PC-9 (cell line): ENCODE measurements around the gene SCAPER.

Source experiments
- EZH2 ChIP-seq: fragments of 200-600 bp; sonication (generic); IDR thresholded peaks from 2 replicates; pipeline ENCODE4 v1.8.0; 2017; ENCODE audit warnings: antibody characterized with exemption, low read depth
- TF ChIP-seq, protein P1 (sequence below): fragments of 200-600 bp; sonication (generic); conservative IDR thresholded peaks from 2 replicates; pipeline ENCODE4 v1.6.1; 2017; ENCODE audit warnings: mixed run types, antibody characterized with exemption, mild to moderate bottlenecking, moderate library complexity

DNA sequence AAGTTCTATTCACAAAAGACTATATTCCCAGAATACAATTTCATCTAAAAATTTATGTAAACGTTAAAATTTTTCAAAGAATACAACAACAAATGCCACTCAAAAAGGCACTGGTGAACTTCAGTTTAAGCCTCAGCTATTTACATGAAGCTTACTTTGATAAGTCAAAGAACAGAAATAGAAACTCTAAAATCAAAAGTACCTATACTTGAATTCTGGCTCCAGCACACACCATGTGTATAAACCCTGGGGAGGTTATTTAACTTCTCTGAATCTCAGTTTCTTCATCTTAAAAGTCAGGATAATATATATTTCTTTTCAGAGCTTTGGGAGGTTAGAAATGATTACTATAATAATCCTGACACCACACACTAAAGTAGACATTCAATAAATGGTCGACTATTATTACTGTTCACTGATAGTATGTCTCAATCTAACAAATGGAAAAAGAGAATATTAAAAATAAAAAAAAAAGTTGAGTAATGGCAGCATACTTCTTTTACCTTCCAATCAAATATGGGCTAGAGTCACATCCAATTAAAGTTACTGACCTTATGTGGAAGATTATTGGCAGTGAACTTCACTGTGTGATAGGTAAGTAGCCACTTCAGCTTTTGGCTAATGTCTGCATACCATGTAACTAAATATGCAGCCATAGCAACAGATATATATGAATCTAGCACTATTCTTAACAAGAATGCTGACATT, 320.1 kb downstream of the SCAPER start:
- TF ChIP-seq, protein P1, sequence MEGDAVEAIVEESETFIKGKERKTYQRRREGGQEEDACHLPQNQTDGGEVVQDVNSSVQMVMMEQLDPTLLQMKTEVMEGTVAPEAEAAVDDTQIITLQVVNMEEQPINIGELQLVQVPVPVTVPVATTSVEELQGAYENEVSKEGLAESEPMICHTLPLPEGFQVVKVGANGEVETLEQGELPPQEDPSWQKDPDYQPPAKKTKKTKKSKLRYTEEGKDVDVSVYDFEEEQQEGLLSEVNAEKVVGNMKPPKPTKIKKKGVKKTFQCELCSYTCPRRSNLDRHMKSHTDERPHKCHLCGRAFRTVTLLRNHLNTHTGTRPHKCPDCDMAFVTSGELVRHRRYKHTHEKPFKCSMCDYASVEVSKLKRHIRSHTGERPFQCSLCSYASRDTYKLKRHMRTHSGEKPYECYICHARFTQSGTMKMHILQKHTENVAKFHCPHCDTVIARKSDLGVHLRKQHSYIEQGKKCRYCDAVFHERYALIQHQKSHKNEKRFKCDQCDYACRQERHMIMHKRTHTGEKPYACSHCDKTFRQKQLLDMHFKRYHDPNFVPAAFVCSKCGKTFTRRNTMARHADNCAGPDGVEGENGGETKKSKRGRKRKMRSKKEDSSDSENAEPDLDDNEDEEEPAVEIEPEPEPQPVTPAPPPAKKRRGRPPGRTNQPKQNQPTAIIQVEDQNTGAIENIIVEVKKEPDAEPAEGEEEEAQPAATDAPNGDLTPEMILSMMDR = no peak
- TF ChIP-seq EZH2 = no peak
